ENCODE data around the gene LYAR.

The LYAR gene

GRCh38 chr4:4277531-4277930, 12.4 kb downstream of the LYAR start:
- Mint-ChIP-seq H3K4me1 (no peaks in the 10 kb centered on the region), H3K27me3 (ENCODE audit: low read depth) (no peaks in the 10 kb centered on the region), H3K36me3 (ENCODE audit: low read depth) (peaks cover 52% of the 10 kb centered on the region), H3K4me3 (no peak overlapping the region), H3K27ac (no peak overlapping the region), H3K9me3 (no peaks in the 10 kb centered on the region)
- TF ChIP-seq, protein P1, sequence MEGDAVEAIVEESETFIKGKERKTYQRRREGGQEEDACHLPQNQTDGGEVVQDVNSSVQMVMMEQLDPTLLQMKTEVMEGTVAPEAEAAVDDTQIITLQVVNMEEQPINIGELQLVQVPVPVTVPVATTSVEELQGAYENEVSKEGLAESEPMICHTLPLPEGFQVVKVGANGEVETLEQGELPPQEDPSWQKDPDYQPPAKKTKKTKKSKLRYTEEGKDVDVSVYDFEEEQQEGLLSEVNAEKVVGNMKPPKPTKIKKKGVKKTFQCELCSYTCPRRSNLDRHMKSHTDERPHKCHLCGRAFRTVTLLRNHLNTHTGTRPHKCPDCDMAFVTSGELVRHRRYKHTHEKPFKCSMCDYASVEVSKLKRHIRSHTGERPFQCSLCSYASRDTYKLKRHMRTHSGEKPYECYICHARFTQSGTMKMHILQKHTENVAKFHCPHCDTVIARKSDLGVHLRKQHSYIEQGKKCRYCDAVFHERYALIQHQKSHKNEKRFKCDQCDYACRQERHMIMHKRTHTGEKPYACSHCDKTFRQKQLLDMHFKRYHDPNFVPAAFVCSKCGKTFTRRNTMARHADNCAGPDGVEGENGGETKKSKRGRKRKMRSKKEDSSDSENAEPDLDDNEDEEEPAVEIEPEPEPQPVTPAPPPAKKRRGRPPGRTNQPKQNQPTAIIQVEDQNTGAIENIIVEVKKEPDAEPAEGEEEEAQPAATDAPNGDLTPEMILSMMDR (IDR thresholded peaks at IDR 0.05; ENCODE audit: unreplicated experiment in 3 of 3), result no peak

DNA sequence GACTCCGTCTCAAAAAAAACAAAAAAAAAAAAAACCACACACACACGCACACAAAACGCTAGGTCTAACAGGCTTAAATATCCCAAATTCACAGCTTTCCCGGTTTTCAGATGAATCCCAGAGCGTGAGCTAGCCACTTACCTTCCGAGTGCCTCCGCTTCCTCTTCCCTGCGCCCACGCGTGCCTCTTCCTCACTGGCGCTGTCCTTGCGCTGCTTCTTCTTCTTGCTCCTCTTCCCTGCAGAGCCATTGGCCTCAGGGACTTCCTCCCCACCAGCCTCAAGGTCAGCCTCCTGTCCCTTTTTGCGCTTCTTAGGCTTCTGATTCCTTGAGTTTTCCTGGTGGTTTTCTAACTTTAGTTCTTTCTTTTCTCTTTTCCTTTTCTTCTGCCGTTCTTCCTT, 15.7 kb downstream of the LYAR start:
- H3K27ac Mint-ChIP-seq, result no peak overlapping the region
- TF ChIP-seq, protein P1 (IDR thresholded peaks at IDR 0.05; ENCODE audit: unreplicated experiment in 3 of 3), result no peak
- H3K4me3 Mint-ChIP-seq, result no peak overlapping the region

DNA sequence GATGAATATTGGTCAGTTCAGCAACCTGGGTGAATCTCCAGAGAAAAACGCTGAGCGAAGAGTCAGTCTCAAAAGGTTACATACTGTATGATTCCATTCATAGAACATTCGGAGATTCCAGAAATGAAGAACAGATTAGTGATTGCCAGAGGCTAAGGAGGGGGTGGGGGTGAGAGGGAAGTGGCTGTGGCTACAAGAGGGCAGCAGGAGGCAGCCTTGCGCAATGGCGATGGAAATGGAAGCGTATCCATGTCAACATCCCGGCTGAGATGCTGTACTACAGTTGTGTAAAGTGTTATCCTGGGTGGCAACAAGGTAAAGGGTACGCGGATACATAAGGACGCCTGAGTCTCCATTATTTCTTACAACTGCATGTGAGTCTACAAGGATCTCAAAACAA, 18.0 kb downstream of the LYAR start:
- H3K36me3 Mint-ChIP-seq (ENCODE audit: low read depth), result peaks cover 48% of the 10 kb centered on the region
- TF ChIP-seq, protein P1 (IDR thresholded peaks at IDR 0.05; ENCODE audit: unreplicated experiment in 3 of 3), result no peak
- no peak overlapping the region for H3K27ac Mint-ChIP-seq
- H3K4me1 Mint-ChIP-seq, result no peaks in the 10 kb centered on the region
- no peak overlapping the region for H3K4me3 Mint-ChIP-seq
- no peaks in the 10 kb centered on the region for H3K27me3 Mint-ChIP-seq (ENCODE audit: low read depth)
- H3K9me3 Mint-ChIP-seq, result no peaks in the 10 kb centered on the region

More for the DNA sequence above, 15.7 kb downstream of the LYAR start:
- Mint-ChIP-seq H3K4me1 (no peaks in the 10 kb centered on the region), H3K36me3 (ENCODE audit: low read depth) (peaks cover 49% of the 10 kb centered on the region), H3K27me3 (ENCODE audit: low read depth) (no peaks in the 10 kb centered on the region), H3K9me3 (no peaks in the 10 kb centered on the region)

GRCh38 chr4:4270529-4270928, 19.4 kb downstream of the LYAR start:
- Mint-ChIP-seq H3K27me3 (ENCODE audit: low read depth) (no peaks in the 10 kb centered on the region), H3K9me3 (no peaks in the 10 kb centered on the region), H3K36me3 (ENCODE audit: low read depth) (peaks cover 48% of the 10 kb centered on the region), H3K4me3 (no peak overlapping the region), H3K4me1 (no peaks in the 10 kb centered on the region), H3K27ac (no peak overlapping the region)
- TF ChIP-seq, protein P1 (IDR thresholded peaks at IDR 0.05; ENCODE audit: unreplicated experiment in 3 of 3), result no peak

- H3K4me3 Mint-ChIP-seq, result no peak overlapping the region
- H3K9me3 Mint-ChIP-seq, result no peaks in the 10 kb centered on the region
- H3K27me3 Mint-ChIP-seq (ENCODE audit: low read depth), result no peaks in the 10 kb centered on the region
- no peaks in the 10 kb centered on the region for H3K4me1 Mint-ChIP-seq
- H3K36me3 Mint-ChIP-seq (ENCODE audit: low read depth), result peaks cover 46% of the 10 kb centered on the region
- no peak overlapping the region for H3K27ac Mint-ChIP-seq
- TF ChIP-seq, protein P1 (IDR thresholded peaks at IDR 0.05; ENCODE audit: unreplicated experiment in 3 of 3), result no peak
These were observed 20.1 kb downstream of the LYAR start for GRCh38 chr4:4269856-4270255.

DNA sequence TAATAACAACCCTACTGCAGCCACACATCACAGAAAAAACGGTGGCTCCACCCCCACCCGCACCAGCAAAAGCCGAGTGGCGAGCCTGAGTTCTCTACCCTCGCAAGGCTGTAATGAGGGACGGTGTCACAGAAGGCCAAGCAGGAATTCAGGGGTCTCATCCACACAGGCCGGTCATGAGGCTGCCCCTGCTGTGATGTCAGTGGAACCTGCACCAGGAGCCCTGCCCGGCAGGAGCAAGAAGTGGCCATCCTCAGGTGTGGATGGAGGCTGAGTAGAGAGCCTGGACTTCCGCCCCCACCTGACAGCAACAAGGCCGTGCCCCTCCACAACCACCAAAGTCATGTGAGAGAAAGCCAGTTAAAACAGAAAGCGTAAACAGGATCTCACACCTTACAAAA, 20.6 kb downstream of the LYAR start:
- no peak overlapping the region for H3K27ac Mint-ChIP-seq
- TF ChIP-seq, protein P1 (IDR thresholded peaks at IDR 0.05; ENCODE audit: unreplicated experiment in 3 of 3), result no peak
- no peaks in the 10 kb centered on the region for H3K9me3 Mint-ChIP-seq
- H3K4me1 Mint-ChIP-seq, result no peaks in the 10 kb centered on the region
- peaks cover 40% of the 10 kb centered on the region for H3K36me3 Mint-ChIP-seq (ENCODE audit: low read depth)
- H3K4me3 Mint-ChIP-seq, result no peak overlapping the region
- no peaks in the 10 kb centered on the region for H3K27me3 Mint-ChIP-seq (ENCODE audit: low read depth)
